Lower leg skin (tissue), 3 donors: Measurements from ENCODE around the gene GPS2.

Source experiments
- POLR2A ChIP-seq, 2 donors: fragments of 450-650 bp; IDR thresholded peaks; one replicate each; pipeline ENCODE4 v1.6.1; 2016 to 2017; ENCODE audit warnings: antibody characterized with exemption in 2 of 2, mild to moderate bottlenecking in 1 of 2, moderate library complexity in 1 of 2
- TF ChIP-seq, protein P1 (sequence below), 3 donors: fragments of 450-650 bp; IDR thresholded peaks; one replicate each; pipeline ENCODE4 v1.5.1; 2016; ENCODE audit warnings: antibody characterized with exemption in 3 of 3, mild to moderate bottlenecking in 3 of 3, moderate library complexity in 2 of 3

GRCh38 chr17:7281074-7281952, 33.8 kb downstream of the GPS2 start, which contains the start of gene SLC2A4:
- TF ChIP-seq, protein P1, sequence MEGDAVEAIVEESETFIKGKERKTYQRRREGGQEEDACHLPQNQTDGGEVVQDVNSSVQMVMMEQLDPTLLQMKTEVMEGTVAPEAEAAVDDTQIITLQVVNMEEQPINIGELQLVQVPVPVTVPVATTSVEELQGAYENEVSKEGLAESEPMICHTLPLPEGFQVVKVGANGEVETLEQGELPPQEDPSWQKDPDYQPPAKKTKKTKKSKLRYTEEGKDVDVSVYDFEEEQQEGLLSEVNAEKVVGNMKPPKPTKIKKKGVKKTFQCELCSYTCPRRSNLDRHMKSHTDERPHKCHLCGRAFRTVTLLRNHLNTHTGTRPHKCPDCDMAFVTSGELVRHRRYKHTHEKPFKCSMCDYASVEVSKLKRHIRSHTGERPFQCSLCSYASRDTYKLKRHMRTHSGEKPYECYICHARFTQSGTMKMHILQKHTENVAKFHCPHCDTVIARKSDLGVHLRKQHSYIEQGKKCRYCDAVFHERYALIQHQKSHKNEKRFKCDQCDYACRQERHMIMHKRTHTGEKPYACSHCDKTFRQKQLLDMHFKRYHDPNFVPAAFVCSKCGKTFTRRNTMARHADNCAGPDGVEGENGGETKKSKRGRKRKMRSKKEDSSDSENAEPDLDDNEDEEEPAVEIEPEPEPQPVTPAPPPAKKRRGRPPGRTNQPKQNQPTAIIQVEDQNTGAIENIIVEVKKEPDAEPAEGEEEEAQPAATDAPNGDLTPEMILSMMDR (IDR thresholded peaks at IDR 0.05), result no peak
- no peak for TF ChIP-seq POLR2A (IDR thresholded peaks at IDR 0.05)
